ENCODE results near the gene SHLD1.
"Not testable (repeated sequence)": the region's sequence is repeated elsewhere in the genome, so short reads cannot be mapped to it uniquely, and the experiment has no call there.

DNA sequence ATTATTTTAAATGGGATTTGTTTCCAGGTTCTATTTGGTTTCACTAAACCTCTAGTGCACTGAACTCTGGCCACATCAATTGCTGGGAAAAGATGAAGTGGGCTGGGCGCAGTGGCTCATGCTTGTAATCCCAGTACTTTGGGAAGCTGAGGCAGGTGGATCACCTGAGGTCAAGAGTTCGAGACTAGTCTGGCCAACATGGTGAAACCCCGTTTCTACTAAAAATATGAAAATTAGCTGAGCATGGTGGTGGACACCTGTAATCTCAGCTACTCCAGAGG lies 25.1 kb upstream of the SHLD1 start:
- not testable (repeated sequence) for TF ChIP-seq CTCF (IDR thresholded peaks at IDR 0.05; ENCODE audit: borderline replicate concordance, extremely low read depth, low read length, poor library complexity, severe bottlenecking); EZH2 (IDR thresholded peaks at IDR 0.05; ENCODE audit: borderline replicate concordance, low read depth, low read length, severe bottlenecking)

All from DND-41 (cell line).